HUES64 (cell line): ENCODE results near the gene EID2B. TPM values are rescaled to one million over a fixed set of nuclear protein-coding genes. Genes with fewer than 3 reads are reported as not detected.
A peak's percentile ranks its signal among the peaks of the same experiment; 100 is the strongest.

Experiments used
- H3K27ac ChIP-seq: 2 replicates; pipeline ENCODE4 v1.7.0; 2013; ENCODE audit warnings: low read depth, low read length, inconsistent platforms
- H3K27me3 ChIP-seq: 2 replicates; pipeline ENCODE4 v1.6.1; 2013; ENCODE audit warnings: mild to moderate bottlenecking, low read length; ENCODE audit not compliant: insufficient read depth
- H3K36me3 ChIP-seq: 2 replicates; pipeline ENCODE4 v1.6.1; 2013; ENCODE audit warnings: mild to moderate bottlenecking, low read length; ENCODE audit not compliant: insufficient read depth
- H3K4me1 ChIP-seq: 2 replicates; pipeline ENCODE4 v1.6.1; 2013; ENCODE audit warnings: mild to moderate bottlenecking, low read length, moderate library complexity; ENCODE audit not compliant: insufficient read depth
- H3K4me3 ChIP-seq: 2 replicates; pipeline ENCODE4 v1.5.1; 2013; ENCODE audit warnings: mild to moderate bottlenecking, low read length, moderate library complexity
- H3K9ac ChIP-seq: 2 replicates; pipeline ENCODE4 v1.6.1; 2013; ENCODE audit warnings: mild to moderate bottlenecking, low read depth, low read length
- H3K9me3 ChIP-seq: 2 replicates; pipeline ENCODE4 v1.6.1; 2013; ENCODE audit warnings: low read depth, low read length; ENCODE audit not compliant: insufficient read depth
- WGBS: fragments of 150-250, 120-280 bp; methylation state at CpG from one replicate; pipeline ENCODE4 v1.1.7; 2013; ENCODE audit warnings: missing lambda C conversion rate; 5-methylcytosine and 5-hydroxymethylcytosine counted together
- polyA plus RNA-seq, 2 experiments: library from polyadenylated mRNA; stranded (reverse); fragments of 50-300 nt; gene quantifications; one replicate each; pipeline ENCODE4 v1.2.3, GENCODE V29; 2013

The EID2B gene, protein sequence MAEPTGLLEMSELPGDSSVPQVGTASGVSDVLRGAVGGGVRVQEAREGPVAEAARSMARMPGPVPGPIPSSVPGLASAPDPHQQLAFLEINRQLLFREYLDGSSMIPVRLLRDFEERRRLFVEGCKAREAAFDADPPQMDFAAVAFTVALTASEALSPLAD
- 1.4 TPM for polyA plus RNA-seq (2013, experiment 1 of 2)
- 2.3 TPM for polyA plus RNA-seq (2013, experiment 2 of 2)

DNA sequence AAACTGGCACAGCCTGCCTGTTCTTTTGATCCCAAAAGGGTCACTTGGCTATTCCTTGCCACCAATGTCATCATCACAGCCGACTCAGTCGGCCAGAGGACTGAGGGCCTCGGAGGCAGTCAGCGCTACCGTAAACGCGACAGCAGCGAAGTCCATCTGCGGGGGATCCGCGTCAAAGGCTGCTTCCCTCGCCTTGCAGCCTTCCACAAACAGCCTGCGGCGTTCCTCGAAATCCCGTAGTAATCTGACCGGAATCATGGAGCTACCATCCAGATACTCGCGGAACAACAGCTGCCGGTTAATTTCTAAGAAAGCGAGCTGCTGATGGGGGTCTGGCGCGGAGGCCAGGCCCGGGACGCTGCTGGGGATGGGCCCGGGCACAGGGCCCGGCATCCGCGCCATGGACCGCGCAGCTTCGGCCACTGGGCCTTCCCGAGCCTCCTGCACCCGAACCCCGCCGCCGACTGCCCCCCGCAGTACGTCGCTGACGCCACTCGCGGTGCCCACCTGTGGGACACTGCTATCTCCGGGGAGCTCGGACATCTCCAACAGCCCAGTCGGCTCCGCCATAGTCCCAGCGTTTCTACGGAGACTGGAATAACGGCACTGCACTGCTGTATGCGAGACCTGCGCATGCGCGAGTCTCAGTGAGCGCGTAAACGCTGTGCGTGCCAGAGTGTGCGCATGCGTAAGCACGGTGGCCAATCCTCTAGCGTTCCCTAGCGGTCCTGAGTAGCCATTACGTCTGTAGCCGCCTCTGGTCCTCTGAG is at the start of gene EID2B:
TSS of gene EID2B (minus strand) at position 620 of the 770 bp plus-strand sequence. CDS start at position 570, 50 bp downstream.
- peak within 1 kb of the TSS; percentile 80 for H3K9ac ChIP-seq
- peak within 1 kb of the TSS; percentile 93 for H3K4me3 ChIP-seq
- H3K4me1 ChIP-seq, result peaks cover 5% of the 10 kb centered on the region; the same call in 1 of the 2 replicates
- no peaks in the 10 kb centered on the region; the same call in 1 of the 2 replicates for H3K27me3 ChIP-seq
- WGBS, result under 1% methylated on average over 65 of the region's 65 CpGs
- H3K36me3 ChIP-seq, result no peaks in the 10 kb centered on the region
- no peaks in the 10 kb centered on the region for H3K9me3 ChIP-seq
- H3K27ac ChIP-seq, result no peak within 1 kb of the TSS

- H3K36me3 ChIP-seq, result no peaks in the 10 kb centered on the region
- WGBS, result 52% methylated on average over 4 of the region's 4 CpGs
- no peak overlapping the region for H3K27ac ChIP-seq
- H3K27me3 ChIP-seq, result peaks cover 5% of the 10 kb centered on the region
- H3K4me3 ChIP-seq, result no peak overlapping the region
- H3K4me1 ChIP-seq, result no peaks in the 10 kb centered on the region
- no peak overlapping the region for H3K9ac ChIP-seq
- H3K9me3 ChIP-seq, result no peaks in the 10 kb centered on the region
Measured at GRCh38 chr19:39582442-39582841, 49.8 kb upstream of the EID2B start.

DNA sequence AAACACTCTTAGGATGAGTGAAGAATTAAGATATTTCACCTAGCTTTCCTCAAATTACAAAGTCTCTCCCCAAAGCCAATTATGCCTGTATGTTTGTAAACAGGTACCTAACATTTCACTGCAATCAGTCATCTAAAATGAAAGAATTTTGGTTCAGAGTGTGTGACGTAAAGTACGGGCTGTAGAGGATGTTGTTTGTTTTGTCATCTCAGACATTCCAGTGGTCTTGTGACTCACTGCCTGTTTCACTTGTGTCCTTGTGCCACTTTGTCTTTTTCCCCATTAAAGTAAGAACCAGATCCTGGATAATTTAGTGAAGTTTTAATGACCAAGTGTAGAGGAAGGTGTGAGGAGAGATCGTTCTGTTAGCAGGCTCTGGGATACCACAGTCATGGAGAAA is 36.0 kb upstream of the EID2B start:
- 41% methylated on average over 3 of the region's 3 CpGs for WGBS
- H3K9ac ChIP-seq, result no peak overlapping the region
- H3K36me3 ChIP-seq, result no peaks in the 10 kb centered on the region
- no peaks in the 10 kb centered on the region for H3K4me1 ChIP-seq
- no peak overlapping the region for H3K27ac ChIP-seq
- no peak overlapping the region for H3K4me3 ChIP-seq
- H3K9me3 ChIP-seq, result 0 out of 2 replicates have a peak, but pooled peaks cover 3% of the 10 kb centered on the region
- peaks cover 17% of the 10 kb centered on the region; the same call in 1 of the 2 replicates for H3K27me3 ChIP-seq

DNA sequence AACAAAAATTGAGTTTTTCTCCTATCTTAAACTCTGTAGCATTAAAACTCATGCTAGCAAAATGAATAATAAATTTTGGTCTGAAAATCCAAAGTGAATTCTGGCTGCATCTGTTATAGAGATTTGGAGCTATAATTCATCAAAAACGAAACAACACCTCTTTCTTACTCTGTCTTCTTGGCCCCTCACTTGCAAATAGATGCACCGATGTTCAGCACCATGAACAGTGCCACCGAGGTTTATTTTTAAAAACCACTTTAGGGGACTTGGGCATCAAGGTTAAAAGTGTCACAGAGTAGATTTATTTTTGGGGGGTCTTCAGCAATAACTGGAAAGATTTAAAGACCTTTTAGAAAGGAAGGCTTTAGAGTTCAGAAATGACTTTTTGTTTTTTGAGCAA is 33.4 kb upstream of the EID2B start:
- peaks cover 17% of the 10 kb centered on the region; the same call in 1 of the 2 replicates for H3K27me3 ChIP-seq
- H3K9ac ChIP-seq, result no peak overlapping the region
- H3K36me3 ChIP-seq, result no peaks in the 10 kb centered on the region
- H3K27ac ChIP-seq, result no peak overlapping the region
- no peak overlapping the region for H3K4me3 ChIP-seq
- no peaks in the 10 kb centered on the region for H3K9me3 ChIP-seq
- H3K4me1 ChIP-seq, result no peaks in the 10 kb centered on the region
- 61% methylated on average over 3 of the region's 3 CpGs for WGBS

GRCh38 chr19:39563408-39563807 is 30.8 kb upstream of the EID2B start:
- peaks cover 10% of the 10 kb centered on the region; the same call in 1 of the 2 replicates for H3K27me3 ChIP-seq
- H3K27ac ChIP-seq, result no peak overlapping the region
- no peak overlapping the region for H3K4me3 ChIP-seq
- H3K4me1 ChIP-seq, result no peaks in the 10 kb centered on the region
- no peaks in the 10 kb centered on the region for H3K36me3 ChIP-seq
- H3K9ac ChIP-seq, result no peak overlapping the region
- WGBS, result 65% methylated on average over 2 of the region's 2 CpGs
- H3K9me3 ChIP-seq, result no peaks in the 10 kb centered on the region

- Histone ChIP-seq H3K4me1 (no peaks in the 10 kb centered on the region), H3K9me3 (no peaks in the 10 kb centered on the region), H3K4me3 (no peak overlapping the region), H3K27me3 (0 out of 2 replicates have a peak, but pooled peaks cover 3% of the 10 kb centered on the region), H3K27ac (no peak overlapping the region), H3K36me3 (no peaks in the 10 kb centered on the region), H3K9ac (no peak overlapping the region)
- WGBS, result 79% methylated on average over 6 of the region's 6 CpGs
Measured at GRCh38 chr19:39558624-39559117, 26.0 kb upstream of the EID2B start.

GRCh38 chr19:39557811-39558623 is 25.4 kb upstream of the EID2B start:
- Histone ChIP-seq H3K9me3 (no peaks in the 10 kb centered on the region), H3K27ac (no peak overlapping the region), H3K9ac (no peak overlapping the region), H3K27me3 (0 out of 2 replicates have a peak, but pooled peaks cover 3% of the 10 kb centered on the region), H3K4me1 (no peaks in the 10 kb centered on the region), H3K36me3 (no peaks in the 10 kb centered on the region), H3K4me3 (no peak overlapping the region)
- WGBS, result 85% methylated on average over 5 of the region's 5 CpGs

GRCh38 chr19:39555883-39556282 is 23.2 kb upstream of the EID2B start:
- H3K36me3 ChIP-seq, result no peaks in the 10 kb centered on the region
- H3K4me1 ChIP-seq, result no peaks in the 10 kb centered on the region
- no peak overlapping the region for H3K9ac ChIP-seq
- H3K9me3 ChIP-seq, result no peaks in the 10 kb centered on the region
- 0 out of 2 replicates have a peak, but pooled peaks cover 3% of the 10 kb centered on the region for H3K27me3 ChIP-seq
- no peak overlapping the region for H3K27ac ChIP-seq
- WGBS, result 77% methylated on average over 1 of the region's 1 CpG
- H3K4me3 ChIP-seq, result no peak overlapping the region

DNA sequence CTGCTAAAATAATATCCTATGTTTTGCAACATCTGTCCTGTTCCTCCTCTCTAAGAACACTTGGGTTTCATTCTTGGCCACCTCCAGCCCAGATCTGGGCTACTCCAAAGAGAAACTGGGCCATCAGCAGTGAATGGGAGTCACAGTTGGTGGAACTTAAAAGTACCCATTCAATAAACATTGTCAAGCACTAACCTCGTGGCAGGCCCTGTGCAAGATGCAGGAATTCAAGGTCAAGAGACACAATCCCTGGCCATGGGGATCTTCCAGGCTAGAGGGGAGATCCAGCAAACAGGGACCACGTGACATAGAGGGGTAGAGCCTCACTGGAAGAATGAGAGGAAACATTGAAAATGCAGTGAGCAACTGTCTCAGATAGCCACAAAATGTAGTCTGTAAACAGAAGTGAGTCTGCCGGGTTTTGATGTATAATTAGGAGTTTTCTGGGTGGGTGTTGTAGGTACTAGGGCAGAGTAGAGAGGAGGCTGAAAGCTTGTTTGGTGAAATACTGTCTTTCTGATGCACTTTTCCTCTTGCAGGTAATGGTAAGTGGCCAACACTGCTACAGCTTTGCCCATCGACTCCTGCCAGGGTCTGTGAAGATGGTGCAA is 22.2 kb upstream of the EID2B start:
- Histone ChIP-seq H3K36me3 (no peaks in the 10 kb centered on the region), H3K4me1 (no peaks in the 10 kb centered on the region), H3K9ac (no peak overlapping the region), H3K27me3 (0 out of 2 replicates have a peak, but pooled peaks cover 3% of the 10 kb centered on the region), H3K4me3 (no peak overlapping the region), H3K9me3 (no peaks in the 10 kb centered on the region), H3K27ac (no peak overlapping the region)
- WGBS, result 76% methylated on average over 4 of the region's 4 CpGs

GRCh38 chr19:39553082-39553652 is 20.5 kb upstream of the EID2B start:
- H3K27ac ChIP-seq, result no peak overlapping the region
- no peaks in the 10 kb centered on the region for H3K9me3 ChIP-seq
- H3K9ac ChIP-seq, result no peak overlapping the region
- H3K27me3 ChIP-seq, result 0 out of 2 replicates have a peak, but pooled peaks cover 3% of the 10 kb centered on the region
- no peaks in the 10 kb centered on the region for H3K36me3 ChIP-seq
- no peak overlapping the region for H3K4me3 ChIP-seq
- no peaks in the 10 kb centered on the region for H3K4me1 ChIP-seq
- 69% methylated on average over 7 of the region's 7 CpGs for WGBS
